H1 (cell line): ENCODE measurements around the gene PRDX2. TPM values are rescaled to one million over a fixed set of nuclear protein-coding genes. Genes with fewer than 3 reads are reported as not detected.

Experiments
- EZH2 ChIP-seq: fragments of 200-600 bp; sonication (generic); IDR thresholded peaks from 2 replicates; pipeline ENCODE4 v1.7.1; 2012; ENCODE audit warnings: low read depth, mild to moderate bottlenecking, moderate library complexity, low read length, inconsistent platforms; ENCODE audit not compliant: severe bottlenecking
- KDM1A ChIP-seq: fragments of 200-600, 300-600 bp; sonication (generic); IDR thresholded peaks from 2 replicates; pipeline ENCODE4 v1.7.1; 2016; ENCODE audit warnings: mild to moderate bottlenecking, low read length, borderline replicate concordance
- polyA plus RNA-seq, 7 experiments: library from polyadenylated mRNA; depleted of rRNA in 3 of 7; stranded (reverse) in 5 of 7; unstranded in 2 of 7; fragments of >200 nt in 5 of 7; fragments of 200-250 nt in 2 of 7; gene quantifications; 1 replicate in 5 of 7; 2 replicates in 1 of 7; 4 replicates in 1 of 7; pipeline versions ENCODE4 v1.2.1 to v1.2.3, GENCODE V29; 2011 to 2013; ENCODE audit warnings: missing spikeins in 2 of 7, mixed read lengths in 2 of 7
- total RNA-seq: library from RNA; stranded (reverse); fragmentation: NEBNext Ultra II Directional; extraction: Animal tissue kit (Norgen Biotek cat#: 25700); gene quantifications from 2 replicates; pipeline ENCODE4 v1.2.1, GENCODE V29; 2021
- TF ChIP-seq, protein P1 (sequence below), 3 experiments: IDR thresholded peaks; 1 replicate in 2 of 3; 2 replicates in 1 of 3; pipeline versions ENCODE4 v1.5.1 to v1.6.1; 2011; ENCODE audit warnings: low read length in 3 of 3, mild to moderate bottlenecking in 3 of 3, inconsistent platforms in 2 of 3, low read depth in 1 of 3, moderate library complexity in 1 of 3; ENCODE audit not compliant: insufficient read depth in 1 of 3; ENCODE audit errors: control extremely low read depth in 1 of 3
- TF ChIP-seq, protein P2 (sequence below): IDR thresholded peaks from 2 replicates; pipeline ENCODE4 v1.6.1; 2012; ENCODE audit warnings: inconsistent platforms
- TF ChIP-seq, protein P3 (sequence below): fragments of 300-600 bp; sonication (generic); IDR thresholded peaks from 2 replicates; pipeline ENCODE4 v1.7.1; 2012; ENCODE audit warnings: low read length, moderate library complexity, mild to moderate bottlenecking, inconsistent platforms; ENCODE audit not compliant: insufficient replicate concordance

PRDX2 gene
- total and polyA plus RNA-seq, 2 of the 8 experiments (the other 6 are each of a cell fraction or from before 2014, with no cell fraction given), result 380 to 748 TPM

DNA sequence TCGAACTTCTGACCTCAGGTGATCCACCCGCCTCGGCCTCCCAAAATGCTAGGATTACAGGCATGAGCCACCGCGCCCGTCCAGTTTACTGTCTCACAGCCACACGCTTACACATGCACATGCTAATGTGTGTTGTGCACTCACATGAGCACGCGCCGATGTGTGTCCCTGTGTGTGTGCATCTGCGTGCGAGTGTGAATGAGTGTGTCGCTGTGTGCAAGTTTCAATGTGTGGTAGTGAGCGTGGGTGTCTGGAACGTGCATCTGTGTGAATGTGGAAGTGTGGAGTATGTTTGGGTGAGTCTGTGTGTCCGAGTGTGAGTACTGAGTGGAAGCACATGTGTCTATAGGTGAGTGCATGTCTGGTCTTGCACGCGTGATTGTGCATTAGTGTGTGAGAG lies 40.9 kb upstream of the PRDX2 start (continued):
- TF ChIP-seq, protein P1, sequence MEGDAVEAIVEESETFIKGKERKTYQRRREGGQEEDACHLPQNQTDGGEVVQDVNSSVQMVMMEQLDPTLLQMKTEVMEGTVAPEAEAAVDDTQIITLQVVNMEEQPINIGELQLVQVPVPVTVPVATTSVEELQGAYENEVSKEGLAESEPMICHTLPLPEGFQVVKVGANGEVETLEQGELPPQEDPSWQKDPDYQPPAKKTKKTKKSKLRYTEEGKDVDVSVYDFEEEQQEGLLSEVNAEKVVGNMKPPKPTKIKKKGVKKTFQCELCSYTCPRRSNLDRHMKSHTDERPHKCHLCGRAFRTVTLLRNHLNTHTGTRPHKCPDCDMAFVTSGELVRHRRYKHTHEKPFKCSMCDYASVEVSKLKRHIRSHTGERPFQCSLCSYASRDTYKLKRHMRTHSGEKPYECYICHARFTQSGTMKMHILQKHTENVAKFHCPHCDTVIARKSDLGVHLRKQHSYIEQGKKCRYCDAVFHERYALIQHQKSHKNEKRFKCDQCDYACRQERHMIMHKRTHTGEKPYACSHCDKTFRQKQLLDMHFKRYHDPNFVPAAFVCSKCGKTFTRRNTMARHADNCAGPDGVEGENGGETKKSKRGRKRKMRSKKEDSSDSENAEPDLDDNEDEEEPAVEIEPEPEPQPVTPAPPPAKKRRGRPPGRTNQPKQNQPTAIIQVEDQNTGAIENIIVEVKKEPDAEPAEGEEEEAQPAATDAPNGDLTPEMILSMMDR (IDR thresholded peaks at IDR 0.05; ENCODE audit: control extremely low read depth in 1 of 3, insufficient read depth in 1 of 3, low read depth in 1 of 3, low read length in 3 of 3), result no peak
- TF ChIP-seq, protein P2, sequence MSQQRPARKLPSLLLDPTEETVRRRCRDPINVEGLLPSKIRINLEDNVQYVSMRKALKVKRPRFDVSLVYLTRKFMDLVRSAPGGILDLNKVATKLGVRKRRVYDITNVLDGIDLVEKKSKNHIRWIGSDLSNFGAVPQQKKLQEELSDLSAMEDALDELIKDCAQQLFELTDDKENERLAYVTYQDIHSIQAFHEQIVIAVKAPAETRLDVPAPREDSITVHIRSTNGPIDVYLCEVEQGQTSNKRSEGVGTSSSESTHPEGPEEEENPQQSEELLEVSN, result no peak
- TF ChIP-seq EZH2 (no peak), KDM1A (no peak)
- TF ChIP-seq, protein P3, sequence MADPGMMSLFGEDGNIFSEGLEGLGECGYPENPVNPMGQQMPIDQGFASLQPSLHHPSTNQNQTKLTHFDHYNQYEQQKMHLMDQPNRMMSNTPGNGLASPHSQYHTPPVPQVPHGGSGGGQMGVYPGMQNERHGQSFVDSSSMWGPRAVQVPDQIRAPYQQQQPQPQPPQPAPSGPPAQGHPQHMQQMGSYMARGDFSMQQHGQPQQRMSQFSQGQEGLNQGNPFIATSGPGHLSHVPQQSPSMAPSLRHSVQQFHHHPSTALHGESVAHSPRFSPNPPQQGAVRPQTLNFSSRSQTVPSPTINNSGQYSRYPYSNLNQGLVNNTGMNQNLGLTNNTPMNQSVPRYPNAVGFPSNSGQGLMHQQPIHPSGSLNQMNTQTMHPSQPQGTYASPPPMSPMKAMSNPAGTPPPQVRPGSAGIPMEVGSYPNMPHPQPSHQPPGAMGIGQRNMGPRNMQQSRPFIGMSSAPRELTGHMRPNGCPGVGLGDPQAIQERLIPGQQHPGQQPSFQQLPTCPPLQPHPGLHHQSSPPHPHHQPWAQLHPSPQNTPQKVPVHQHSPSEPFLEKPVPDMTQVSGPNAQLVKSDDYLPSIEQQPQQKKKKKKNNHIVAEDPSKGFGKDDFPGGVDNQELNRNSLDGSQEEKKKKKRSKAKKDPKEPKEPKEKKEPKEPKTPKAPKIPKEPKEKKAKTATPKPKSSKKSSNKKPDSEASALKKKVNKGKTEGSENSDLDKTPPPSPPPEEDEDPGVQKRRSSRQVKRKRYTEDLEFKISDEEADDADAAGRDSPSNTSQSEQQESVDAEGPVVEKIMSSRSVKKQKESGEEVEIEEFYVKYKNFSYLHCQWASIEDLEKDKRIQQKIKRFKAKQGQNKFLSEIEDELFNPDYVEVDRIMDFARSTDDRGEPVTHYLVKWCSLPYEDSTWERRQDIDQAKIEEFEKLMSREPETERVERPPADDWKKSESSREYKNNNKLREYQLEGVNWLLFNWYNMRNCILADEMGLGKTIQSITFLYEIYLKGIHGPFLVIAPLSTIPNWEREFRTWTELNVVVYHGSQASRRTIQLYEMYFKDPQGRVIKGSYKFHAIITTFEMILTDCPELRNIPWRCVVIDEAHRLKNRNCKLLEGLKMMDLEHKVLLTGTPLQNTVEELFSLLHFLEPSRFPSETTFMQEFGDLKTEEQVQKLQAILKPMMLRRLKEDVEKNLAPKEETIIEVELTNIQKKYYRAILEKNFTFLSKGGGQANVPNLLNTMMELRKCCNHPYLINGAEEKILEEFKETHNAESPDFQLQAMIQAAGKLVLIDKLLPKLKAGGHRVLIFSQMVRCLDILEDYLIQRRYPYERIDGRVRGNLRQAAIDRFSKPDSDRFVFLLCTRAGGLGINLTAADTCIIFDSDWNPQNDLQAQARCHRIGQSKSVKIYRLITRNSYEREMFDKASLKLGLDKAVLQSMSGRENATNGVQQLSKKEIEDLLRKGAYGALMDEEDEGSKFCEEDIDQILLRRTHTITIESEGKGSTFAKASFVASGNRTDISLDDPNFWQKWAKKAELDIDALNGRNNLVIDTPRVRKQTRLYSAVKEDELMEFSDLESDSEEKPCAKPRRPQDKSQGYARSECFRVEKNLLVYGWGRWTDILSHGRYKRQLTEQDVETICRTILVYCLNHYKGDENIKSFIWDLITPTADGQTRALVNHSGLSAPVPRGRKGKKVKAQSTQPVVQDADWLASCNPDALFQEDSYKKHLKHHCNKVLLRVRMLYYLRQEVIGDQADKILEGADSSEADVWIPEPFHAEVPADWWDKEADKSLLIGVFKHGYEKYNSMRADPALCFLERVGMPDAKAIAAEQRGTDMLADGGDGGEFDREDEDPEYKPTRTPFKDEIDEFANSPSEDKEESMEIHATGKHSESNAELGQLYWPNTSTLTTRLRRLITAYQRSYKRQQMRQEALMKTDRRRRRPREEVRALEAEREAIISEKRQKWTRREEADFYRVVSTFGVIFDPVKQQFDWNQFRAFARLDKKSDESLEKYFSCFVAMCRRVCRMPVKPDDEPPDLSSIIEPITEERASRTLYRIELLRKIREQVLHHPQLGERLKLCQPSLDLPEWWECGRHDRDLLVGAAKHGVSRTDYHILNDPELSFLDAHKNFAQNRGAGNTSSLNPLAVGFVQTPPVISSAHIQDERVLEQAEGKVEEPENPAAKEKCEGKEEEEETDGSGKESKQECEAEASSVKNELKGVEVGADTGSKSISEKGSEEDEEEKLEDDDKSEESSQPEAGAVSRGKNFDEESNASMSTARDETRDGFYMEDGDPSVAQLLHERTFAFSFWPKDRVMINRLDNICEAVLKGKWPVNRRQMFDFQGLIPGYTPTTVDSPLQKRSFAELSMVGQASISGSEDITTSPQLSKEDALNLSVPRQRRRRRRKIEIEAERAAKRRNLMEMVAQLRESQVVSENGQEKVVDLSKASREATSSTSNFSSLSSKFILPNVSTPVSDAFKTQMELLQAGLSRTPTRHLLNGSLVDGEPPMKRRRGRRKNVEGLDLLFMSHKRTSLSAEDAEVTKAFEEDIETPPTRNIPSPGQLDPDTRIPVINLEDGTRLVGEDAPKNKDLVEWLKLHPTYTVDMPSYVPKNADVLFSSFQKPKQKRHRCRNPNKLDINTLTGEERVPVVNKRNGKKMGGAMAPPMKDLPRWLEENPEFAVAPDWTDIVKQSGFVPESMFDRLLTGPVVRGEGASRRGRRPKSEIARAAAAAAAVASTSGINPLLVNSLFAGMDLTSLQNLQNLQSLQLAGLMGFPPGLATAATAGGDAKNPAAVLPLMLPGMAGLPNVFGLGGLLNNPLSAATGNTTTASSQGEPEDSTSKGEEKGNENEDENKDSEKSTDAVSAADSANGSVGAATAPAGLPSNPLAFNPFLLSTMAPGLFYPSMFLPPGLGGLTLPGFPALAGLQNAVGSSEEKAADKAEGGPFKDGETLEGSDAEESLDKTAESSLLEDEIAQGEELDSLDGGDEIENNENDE, result no peak
